GM11168 (cell line): ENCODE results near the gene ELAVL3.
"Not testable (repeated sequence)": the region's sequence is repeated elsewhere in the genome, so short reads cannot be mapped to it uniquely, and the experiment has no call there.

Experiments
- in situ Hi-C: fragments of 300-500 bp; cut with MboI; formaldehyde crosslinking; loops from one replicate; pipeline ENCODE4 v1.12.0; 2022; ENCODE audit warnings: low sequenced_read_pairs; ENCODE audit not compliant: unreplicated experiment

ELAVL3 gene

DNA sequence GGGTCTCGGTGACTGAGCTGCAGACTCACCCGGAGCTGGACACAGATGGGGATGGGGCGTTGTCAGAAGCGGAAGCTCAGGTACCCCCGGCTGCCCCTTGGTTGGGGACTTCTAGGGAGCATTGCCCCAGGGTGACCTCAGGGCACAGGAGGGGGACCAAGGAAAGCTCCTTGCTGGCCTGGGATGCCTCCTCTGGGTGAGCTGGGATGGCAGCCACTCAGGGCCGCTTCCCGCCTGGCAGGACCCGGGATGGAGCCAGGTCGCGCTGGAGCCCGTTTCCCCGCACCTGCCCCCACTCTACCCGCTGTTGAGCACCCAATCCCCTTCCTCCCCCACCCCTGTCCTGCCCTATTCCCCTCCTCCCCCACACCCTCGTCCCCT, 34.6 kb downstream of the ELAVL3 start:
- in situ Hi-C loops, result no loop called here

DNA sequence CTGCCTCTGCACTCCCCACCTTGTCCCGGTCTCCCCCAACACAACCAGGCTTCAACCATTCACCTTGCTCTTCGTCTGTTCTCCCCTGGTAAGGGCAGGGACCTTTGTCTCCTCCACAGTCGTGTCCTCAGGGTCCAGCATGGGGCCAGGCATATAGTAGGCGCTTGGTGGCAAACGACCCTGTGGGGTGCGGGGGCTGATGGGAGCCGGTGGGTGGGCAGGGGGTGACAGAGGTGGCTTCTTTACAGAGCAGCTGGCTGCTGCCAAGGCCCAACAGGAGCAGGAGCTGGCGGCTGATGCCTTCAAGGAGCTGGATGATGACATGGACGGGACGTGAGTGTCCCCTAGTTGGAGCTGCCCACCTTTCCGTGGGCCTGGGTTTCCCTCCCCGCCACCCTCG, 35.7 kb downstream of the ELAVL3 start:
- in situ Hi-C loops, result no loop called here

DNA sequence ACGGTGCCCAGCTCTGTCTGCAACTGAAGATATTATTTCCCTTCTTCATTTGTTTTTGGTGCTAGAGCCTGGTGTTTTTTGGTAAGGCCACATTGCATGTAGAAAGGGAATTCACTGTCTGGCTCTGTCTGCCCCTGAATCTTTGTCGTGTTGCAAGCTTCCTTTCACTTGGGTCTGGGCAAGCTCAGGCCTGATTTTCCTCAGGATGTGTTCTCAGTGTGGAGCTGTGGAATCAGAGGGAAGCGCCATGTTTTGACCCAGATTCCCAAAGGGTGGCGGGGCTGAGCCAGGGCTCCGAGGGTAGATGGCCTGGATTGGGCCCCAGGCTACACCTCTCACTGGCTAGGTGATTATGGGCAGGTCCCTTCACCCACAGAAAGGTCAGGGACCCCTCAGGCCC, 36.8 kb downstream of the ELAVL3 start:
- in situ Hi-C loops, result no loop called here

DNA sequence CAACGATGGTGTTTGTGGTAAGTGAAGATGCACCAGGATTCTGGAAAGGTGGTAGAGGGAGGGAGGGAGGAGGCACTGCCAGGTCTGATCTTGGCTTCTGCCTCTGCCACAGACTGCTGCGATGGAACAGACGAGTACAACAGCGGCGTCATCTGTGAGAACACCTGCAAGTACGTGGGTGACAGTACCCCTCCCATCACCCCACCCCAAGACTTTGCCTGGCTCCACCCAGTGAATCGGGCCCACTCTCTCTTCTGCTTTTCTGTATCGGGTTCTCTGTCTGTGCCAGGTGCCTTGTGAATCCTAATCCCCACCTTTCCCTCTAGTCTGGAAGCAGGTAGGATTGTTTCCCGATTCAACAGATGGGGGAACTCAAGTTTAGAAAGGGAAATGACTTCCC, 42.9 kb downstream of the ELAVL3 start:
- in situ Hi-C loops, result no loop called here

DNA sequence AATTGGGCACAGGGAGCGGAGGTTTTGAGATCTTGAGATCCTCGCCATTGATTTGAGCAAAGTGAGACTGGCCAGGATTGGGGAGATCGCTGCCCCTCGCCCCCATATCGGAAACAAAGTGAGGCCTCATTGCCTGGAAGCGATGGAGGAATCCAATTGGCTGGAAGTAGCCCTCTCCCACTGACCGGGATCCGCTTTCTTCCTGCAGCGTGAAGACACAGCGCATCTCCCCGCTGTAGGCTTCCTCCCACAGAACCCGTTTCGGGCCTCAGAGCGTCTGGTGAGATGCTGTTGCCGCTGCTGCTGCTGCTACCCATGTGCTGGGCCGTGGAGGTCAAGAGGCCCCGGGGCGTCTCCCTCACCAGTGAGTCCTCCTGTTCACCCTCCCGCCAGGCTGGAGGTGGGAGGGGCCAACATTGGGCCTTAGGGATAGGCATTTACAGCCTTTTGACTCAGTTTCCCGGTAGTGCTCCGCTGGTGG, 45.0 kb downstream of the ELAVL3 start:
- in situ Hi-C loops, result no loop called here

DNA sequence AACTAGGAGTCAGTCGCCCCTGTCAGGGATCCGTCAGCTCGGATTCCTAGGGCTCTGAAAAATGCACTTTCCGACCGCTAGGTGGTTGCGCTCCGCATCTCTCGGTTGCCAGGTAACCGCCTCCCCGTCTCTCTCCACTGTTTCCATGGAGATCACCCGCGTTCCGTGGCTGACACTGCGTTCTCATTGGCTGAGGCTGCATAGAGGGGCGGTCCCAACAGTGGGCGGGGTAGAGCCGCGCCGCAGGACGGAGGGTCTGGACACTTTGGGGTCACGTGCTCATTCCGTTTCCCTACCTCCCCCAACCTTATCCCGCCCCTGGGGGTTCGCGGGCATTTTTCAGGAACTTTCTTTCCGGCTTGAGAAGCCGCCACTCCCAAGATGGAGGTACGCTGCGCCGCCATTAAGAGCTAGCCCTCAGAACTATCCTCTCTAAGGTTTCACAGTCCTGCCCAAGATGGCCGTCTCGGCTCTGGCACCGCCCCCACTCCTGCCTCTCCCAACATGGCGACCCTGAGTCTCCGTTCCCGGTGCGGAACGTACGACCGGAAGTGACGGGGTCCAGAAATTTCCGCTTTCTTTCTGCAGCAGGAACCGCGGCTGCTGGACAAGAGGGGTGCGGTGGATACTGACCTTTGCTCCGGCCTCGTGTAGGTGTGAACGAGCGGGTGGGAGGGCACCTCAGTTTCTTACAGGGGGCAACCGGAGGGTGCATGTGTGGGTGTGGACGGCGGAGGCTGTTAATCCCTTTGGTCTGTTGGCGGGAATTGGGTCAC, 45.6 kb downstream of the ELAVL3 start, which contains the start of the genes ODAD3 and PRKCSH:
ODAD3 (minus strand) TSS at position 65 of the 776 bp plus-strand sequence. CDS start 105 bp downstream, outside the sequence.
PRKCSH (plus strand) TSS at position 579 of the 776 bp plus-strand sequence. CDS start 483 bp downstream, outside the sequence.
- in situ Hi-C loops, result no loop called here

DNA sequence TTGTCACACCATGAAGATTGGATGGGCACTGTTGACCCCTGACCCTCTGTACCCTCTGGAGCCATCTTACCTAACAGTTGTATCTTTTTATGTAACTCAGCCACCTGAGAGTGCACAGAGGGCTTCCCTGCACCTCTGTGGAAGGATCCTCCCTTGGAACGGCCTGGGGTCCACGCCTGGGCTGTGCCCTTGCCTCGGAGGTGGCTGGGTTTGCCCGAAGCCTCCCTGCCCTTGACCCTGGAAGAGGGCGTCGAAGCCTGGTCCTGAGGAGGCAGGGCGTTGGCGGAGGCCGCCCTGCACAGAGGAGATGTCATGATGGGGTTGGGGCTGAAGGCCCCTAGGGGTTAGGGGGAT, 46.2 kb downstream of the ELAVL3 start:
- in situ Hi-C loops, result no loop called here

DNA sequence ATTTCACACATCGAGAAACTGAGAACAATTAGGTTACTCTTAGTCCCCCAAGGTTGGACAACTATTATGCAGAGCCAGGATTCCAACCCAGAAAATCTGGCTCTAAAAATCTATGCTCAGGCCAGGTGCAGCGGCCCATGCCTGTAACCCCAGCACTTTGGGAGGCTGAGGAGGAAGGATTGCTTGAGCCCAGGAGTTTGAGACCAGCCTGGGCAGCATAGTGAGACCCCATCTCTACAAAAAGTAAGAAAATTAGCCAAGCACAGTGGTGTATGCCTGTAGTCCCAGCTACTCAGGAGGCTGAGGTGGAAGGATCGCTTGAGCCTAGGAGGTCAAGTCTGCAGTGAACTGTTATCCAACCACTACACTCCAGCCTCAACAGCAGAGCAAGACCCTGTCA, 47.3 kb downstream of the ELAVL3 start:
- in situ Hi-C loops, result not testable (repeated sequence)

DNA sequence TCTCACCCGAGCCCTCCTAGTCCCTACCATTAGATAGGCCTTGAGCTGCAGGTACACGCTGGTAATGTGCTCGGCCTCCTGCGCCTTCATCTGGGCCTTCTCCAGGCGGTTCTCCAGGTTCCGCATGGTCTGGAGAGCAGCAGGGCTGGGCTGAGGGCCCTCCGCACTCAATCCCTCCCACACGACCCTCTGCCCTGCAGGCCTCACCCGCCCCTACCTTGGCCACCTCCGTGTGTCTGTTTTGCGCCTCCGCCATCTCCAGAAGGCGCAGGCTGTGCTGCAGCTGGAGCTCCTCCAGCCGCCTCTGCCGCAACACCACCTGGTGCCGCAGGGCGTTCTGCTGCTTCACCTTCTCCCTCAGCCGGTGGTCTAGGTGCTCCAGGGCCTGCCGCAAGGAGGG, 54.2 kb downstream of the ELAVL3 start:
- in situ Hi-C loops, result no loop called here

DNA sequence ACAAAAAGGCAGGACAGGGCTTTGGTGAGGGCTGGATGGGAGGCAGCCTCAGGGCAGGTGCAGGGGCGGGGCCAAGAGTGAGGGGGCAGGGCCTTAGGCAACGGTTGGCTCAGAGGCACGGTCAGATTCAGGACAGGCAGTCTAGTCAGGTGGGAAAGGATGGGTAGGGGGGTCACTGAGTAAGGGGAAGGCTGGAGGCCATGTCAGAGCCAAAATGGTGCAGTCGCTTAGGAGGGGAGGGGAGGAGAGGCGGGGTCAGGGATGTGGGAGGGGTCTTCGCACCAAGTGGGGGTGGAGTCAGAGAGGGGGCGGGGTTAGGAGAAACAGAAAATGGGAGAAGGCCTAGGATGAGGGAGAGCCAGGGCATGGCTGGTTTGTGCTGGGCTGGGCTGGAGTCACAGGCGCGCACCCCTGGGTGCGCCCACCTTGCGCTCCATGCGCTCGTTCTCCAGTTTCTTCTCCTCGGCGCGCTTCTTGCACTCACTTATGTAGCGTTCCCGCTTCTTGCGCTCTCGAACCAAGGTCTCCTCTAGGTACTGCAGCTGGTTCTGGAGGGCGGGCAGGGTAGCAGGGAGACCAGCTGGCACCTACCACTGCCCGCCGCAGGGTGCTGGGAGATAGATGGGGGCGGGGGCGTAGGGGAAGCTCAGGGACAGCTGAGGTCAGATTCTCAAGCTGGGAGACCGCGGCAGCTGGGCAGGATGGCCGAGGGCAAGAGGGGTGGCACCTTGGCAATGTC, 55.0 kb downstream of the ELAVL3 start:
- in situ Hi-C loops, result no loop called here

DNA sequence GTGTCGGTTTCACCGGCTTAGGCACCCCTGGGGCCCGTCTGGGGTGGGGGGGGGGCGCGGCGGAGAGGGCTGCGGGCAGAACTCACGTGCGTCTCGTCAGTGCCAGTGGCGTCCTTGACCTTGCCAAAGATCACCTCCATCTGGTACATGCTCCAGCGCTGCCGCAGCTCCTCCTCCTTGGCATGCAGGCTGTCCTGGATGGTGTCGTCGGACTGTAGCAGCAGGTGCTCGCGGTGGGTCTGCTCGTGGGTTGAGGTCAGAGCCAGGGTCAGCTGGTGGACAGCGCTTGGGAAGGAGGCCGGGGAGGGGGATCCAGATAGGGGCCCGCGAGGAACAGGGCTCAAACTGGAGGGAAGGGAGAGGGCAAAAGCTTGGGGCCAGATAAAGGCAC, 57.1 kb downstream of the ELAVL3 start:
- in situ Hi-C loops, result no loop called here

DNA sequence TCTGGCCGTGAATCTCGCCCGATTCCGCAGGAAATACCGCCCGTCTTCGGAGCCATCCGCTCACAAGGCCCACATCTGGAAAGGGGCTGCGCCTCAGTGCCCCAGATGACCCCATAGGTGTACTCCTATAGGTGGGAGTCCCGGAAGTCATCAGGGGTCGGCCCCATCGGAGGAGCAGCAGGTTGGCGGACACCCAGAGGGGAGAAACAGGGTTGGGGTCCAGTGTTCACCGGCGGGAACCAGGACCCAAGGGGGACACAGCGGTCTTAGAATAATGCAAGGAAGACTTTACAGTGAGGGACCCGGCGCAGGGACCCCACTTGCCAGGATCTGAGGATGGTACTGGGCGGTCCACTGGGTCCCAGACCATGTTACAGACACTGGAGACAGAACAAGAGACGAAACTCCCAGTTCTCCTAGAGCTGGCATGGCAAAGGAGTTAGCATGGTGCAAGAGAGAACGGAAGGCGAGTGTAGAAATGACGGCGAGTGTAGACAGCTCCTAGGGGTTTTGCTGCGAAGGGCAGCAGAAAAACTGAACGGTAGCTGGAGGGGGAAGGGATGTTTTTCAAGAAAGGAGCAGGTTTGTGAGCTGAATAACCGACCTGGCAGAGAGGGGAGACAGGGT, 57.6 kb downstream of the ELAVL3 start:
- in situ Hi-C loops, result no loop called here

DNA sequence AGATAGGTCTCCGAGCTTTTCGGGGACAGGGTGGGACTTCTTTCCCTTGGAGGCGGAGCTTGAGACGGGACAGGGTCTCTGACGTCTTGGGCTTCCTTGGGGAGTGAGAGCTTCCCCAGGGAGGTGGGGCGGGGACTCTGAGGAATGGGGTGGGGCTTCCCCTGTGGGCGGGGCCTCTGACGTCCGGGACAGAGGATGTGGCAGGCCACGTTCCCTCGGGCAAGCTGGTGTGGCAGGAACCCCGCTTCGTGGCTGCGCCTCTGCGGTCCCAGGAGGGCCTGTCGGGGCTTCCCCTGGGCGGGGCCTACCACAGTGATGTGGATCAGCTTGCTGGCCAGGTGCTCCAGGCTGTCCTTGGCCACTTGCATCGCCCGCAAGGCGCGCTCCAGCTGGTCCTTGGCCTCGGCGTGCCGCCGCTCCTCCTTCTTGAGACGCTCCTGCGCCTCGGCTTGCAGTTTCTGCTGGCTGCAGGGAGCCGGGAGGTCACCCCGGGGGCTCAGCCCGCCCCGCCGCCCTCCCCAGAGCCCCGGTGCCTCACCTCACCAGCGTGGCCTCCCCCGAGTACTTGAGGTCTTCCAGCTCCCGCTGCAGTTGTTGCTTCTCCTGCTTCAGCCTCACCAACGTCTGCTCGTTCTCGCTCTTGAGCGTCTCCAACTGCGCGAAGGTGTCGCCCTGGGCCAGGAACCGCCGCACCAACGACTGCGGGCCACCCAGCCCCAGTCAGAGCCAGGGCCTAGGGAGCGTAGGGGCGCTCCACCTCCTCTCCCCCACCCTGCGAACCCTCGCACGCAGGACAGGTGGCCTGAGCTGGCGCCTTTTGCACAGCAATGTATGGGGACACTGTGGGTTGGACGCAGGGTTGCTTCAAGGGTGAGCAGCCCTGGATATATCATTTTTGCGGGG, 58.4 kb downstream of the ELAVL3 start:
- in situ Hi-C loops, result no loop called here

DNA sequence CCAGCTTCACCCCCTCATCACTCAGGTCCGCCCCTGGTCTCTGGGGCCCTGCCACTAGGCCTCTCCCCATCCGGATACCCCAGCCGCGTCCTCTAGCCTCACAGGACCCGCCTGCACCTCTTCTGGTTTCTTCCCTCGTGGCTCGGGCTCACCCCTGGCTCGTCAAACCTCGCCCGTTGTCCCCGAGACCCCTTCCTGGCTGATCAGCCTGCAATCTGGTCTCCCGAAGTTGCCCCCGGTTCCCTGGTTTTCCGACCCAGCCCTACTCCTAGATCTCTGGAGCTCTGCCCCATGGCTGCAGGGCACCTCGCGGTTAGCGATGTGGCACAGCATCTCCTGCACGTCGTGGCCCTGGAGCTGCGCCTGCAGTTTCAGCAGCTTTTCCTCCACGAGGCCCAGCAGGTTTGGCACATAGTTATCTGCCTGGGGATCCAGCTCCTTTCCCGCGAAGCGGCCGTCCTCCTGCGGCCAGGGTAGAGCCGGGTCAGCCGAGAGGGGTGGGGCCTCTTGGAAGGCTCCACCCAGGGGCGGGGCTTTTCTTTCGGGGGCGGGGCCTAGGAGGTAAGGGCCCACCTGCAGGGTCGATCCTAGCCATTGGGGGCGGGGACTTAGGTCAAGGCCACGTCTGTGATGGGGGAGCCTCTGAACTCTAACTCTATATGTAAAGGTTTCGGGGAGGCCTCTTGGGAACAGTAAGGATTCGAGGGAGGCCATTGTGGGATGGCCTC, 59.3 kb downstream of the ELAVL3 start:
- in situ Hi-C loops, result no loop called here

DNA sequence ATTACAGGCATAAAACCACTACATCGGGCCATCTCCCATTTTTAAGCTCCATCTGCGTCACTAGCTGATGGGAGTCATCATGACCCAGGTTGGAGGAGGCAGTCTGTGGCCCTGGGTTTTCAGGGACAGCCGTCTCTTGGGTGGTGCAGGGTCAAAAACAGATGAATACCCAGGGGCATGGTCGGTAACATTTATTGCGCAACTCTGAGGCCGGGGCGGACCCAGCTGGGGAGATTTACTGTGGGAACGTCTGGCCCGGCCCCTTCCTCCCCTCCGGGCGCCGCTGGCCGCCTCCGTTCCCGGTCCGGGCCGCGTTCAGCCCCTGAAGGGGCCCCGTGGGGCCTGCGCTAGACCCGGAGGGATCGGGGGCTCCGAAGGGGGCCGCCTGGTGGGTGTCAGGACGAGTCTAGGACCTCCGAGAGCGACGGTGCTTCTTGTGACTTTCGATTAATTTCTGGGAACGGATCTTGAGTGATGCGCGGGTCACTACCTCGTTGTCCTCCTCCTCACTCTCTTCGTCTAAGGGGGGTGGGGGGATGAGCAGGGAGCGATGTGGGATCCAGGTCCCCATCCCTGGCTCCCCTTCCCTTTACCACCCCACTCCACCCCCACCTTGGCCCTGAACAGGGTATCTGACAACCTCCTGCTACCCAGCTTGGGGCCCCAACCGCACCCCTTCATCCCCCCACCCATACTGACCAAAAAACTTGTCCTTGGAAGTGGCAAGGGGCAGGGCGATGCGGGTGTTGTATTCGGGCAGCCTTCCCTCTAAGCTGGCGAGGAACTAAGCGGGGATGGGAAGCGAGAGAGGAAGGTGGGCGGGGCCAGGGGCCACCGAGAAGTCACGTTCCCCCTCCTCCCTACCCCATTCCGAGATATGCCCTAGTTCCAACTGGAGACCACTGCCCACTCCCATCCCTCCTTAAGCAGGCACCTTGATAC, 60.1 kb downstream of the ELAVL3 start:
- in situ Hi-C loops, result no loop called here

DNA sequence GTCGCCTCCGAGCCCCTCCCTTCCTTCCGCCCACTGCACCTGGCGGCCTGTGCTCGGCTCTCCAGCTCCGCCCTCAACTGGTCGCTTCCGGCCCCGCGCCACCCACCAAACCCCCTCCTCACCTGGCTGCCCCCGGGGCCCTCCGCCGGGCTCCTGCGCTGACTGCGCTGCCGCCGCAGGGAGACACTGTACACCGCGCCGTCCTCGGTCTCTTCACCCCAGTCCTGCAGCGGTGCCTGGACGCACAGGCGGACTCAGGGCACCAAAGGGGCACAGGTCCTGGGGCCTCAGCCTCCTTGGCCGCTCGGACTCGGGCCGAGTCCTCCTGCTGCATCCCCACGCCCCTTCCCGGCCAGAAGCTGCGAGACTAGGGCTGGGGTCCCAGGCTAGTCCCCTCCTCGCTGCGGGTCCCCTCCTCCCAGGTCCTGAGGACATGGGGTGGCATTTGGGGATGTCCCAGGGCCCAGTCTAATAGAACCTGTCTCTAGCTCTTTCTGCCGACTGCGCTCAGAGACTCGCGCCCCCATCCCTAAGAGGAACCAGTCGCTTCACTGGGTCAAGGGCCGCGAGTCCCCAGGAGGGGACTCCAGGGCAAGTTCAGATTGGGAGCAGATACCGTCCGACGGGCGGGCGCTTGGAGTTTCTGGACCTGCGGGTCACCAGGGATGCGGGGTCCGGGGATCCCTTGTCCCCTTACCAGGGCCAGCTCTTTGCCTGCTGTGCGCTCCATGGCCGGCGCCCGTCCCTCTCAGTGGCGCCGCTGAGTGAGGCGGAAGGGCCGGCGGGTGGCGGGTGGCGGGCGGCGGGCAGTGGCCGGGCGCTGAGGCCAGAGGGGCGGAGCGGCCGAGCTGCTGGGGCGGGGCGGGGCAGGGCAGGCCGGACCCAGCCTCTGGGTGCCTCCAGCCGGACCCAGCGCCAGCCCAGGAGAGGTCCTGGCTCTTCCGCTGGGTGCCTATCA, 62.0 kb downstream of the ELAVL3 start, which contains the start of gene RGL3:
RGL3 (minus strand) TSS at position 766 of the 958 bp plus-strand sequence; CDS start at position 730, 36 bp downstream.
- in situ Hi-C loops, result no loop called here

DNA sequence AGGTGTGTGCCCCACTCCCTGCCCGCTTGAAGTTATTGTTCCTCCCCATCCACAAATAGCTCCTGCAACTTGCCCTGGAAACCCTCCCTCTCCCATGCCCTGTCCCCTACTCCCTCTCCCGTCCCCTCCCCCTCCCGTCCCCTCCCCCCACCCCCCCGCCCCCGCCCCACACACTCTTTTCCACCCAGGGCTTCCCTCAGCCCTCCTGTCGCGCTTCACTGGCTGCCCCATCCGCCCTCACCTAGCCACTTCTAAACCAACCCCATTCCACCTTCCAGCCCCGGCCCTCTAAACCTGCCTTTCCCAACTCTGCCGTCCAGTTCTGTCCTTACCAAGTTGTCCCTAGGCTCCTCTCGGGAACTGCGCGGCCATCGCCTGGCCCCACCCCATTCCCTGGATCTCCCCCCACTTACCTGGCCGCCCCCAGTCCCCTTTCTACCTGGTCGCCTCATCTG, 62.7 kb downstream of the ELAVL3 start:
- in situ Hi-C loops, result no loop called here
